ENCODE data around the gene ADCY1. TPM values are rescaled to one million over a fixed set of nuclear protein-coding genes. Genes with fewer than 3 reads are reported as not detected.

Gene ADCY1
- total RNA-seq, 8 experiments from 2014 or later = 0.56 to 22.4 (median 12.1) TPM

DNA sequence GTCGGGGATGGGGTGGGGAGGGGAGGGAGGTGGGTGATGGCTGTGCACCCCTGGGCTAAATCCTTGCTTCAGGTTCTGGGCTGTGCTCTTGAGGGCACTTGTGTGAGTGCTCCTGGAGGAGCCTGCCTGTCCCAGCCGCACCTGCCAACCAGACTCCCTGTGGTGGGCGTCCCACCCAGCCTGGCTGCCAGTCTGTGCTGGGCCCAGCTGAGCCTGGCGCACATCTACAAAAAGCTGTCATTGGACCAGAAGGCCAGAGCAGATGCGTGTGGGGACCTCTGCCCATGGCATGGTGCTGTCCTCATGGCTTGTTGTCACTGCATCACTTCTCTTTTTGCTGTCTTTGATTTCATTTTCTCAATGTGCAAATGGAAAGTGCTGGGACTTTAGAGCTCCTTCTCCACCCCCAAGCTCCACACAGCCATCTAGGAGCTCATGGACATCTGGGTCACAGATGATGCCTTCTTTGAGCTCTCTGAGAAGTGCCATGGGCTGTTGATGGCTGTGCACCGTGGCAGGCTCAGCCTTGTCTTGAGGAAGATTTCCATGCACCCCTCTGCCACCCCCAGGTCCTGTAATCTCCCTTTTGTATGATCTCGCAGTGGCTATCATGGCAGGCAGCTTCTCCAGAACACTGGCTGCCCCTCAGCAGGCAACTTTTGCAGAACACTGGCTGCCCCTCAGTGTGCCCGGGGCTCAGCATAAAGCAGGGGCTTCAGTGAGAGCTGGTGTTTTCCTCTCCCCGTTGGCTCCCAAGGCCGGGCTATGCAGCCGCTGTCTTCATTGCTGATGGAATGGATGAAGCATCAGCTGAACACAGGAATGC lies 83.9 kb downstream of the ADCY1 start:
- Histone ChIP-seq H3K4me3 (no peak overlapping the region), H3K4me1 (replicated peaks in 1 of 2) (no peaks in the 10 kb centered on the region), H3K27ac (no peak overlapping the region)
- ATAC-seq (replicated peaks in 6 of 8) = peak in 2 of 8 experiments; percentile 44 to 75
- 0 to 100% (median 84%) methylated on average over 1 to 3 of the region's 11 CpGs; no CpG with 5 or more reads in 4 of the 10 experiments for WGBS, 10 experiments
- in situ Hi-C loops (cut with MboI; ENCODE audit: low pct_unique_long_range_greater_than_20kb in 2 of 9, low sequenced_read_pairs in 9 of 9, unreplicated experiment in 9 of 9) = no loop called here

DNA sequence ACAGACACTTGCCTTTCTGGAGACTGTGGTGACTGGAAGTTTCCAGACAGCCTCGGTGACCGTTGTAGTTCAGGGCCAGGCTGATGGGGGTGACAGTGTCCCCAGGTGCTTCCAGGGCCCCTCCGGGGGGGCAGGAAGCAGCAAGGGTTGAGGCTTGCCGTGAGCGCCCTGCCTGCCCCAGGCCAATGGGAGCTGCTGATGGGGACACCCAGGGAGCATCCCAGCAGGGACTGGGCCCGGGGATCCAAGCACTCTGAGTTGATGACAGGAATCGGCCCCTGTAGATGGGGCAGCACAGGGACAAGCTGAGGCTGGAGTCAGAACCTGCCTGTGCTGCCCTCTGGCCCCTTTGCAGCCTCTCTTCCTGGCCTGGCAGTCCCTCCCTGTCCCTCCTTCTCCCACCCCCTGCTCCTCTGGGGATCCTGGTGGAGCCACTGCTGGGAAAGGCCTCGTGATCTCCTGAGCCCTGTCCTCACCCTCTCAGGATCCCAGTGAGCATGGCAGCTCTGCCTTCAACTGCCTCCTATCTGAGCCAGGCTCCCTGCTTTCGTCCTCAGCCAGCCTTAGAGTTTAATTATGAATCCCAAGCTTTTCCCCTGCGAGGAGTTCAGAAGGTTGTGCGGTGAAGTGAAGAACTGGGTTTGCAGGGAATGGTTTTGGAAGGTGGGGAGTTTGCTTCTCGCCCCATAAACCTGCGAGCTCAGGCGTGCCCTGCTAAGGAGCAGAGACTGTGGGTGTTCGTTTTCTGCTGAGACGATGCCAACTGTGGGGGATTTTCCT lies 84.7 kb downstream of the ADCY1 start:
- ATAC-seq (replicated peaks in 6 of 8) = no peak
- H3K4me3 ChIP-seq = no peak overlapping the region
- no peak overlapping the region for H3K27ac ChIP-seq
- H3K4me1 ChIP-seq (replicated peaks in 1 of 2) = peaks cover 0 to 1% of the 10 kb centered on the region in 2 donors
- in situ Hi-C loops (cut with MboI; ENCODE audit: low pct_unique_long_range_greater_than_20kb in 2 of 9, low sequenced_read_pairs in 9 of 9, unreplicated experiment in 9 of 9) = no loop called here
- WGBS, 10 experiments = 20 to 86% (median 75%) methylated on average over 1 to 8 of the region's 16 CpGs; no CpG with 5 or more reads in 4 of the 10 experiments

DNA sequence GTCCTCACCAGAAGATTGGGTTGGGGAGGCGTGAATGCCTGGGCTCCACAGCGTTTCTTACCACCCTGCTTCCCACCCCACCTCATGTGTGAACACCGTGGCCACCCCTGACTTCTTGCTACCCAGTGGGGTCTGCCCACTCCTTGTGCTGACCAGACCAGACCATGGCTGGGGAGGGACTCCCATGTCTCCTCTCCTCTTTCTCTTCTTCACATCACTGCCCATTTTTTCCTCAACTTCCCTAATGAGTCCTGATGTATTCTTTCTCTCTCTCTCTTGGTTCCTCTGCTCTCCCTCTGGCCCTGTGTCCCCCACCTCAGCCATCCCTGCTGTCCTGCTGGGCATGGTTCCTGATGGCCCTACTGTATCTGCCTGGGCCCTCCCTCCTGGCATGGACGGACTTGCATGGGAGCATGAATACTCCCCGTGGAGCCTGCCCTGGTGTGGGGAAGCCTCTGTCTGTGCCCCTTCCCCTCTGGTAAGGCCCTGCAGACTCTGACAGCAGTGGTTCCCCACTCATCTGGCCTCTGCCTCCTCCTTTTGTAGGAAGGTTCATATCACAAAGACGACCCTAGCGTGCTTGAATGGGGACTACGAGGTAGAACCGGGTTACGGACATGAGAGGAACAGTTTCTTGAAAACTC lies 85.5 kb downstream of the ADCY1 start:
- Histone ChIP-seq H3K4me1 (replicated peaks in 1 of 2) (peaks cover 2 to 3% of the 10 kb centered on the region in 2 donors), H3K4me3 (no peak overlapping the region), H3K27ac (no peak overlapping the region)
- WGBS, 10 experiments = 50 to 100% (median 87%) methylated on average over 2 to 5 of the region's 10 CpGs; no CpG with 5 or more reads in 5 of the 10 experiments
- no peak for ATAC-seq (replicated peaks in 6 of 8)
- in situ Hi-C loops (cut with MboI; ENCODE audit: low pct_unique_long_range_greater_than_20kb in 2 of 9, low sequenced_read_pairs in 9 of 9, unreplicated experiment in 9 of 9) = no loop called here

- 20 to 100% (median 87%) methylated on average over 1 to 4 of the region's 6 CpGs; no CpG with 5 or more reads in 6 of the 10 experiments for WGBS, 10 experiments
Observed at GRCh38 chr7:45660201-45660900, 86.2 kb downstream of the ADCY1 start.

GRCh38 chr7:45660901-45661211 lies 86.7 kb downstream of the ADCY1 start:
- in situ Hi-C loops (cut with MboI; ENCODE audit: low pct_unique_long_range_greater_than_20kb in 2 of 9, low sequenced_read_pairs in 9 of 9, unreplicated experiment in 9 of 9) = no loop called here

More at GRCh38 chr7:45660201-45660900, 86.2 kb downstream of the ADCY1 start:
- Histone ChIP-seq H3K4me3 (no peak overlapping the region), H3K27ac (no peak overlapping the region), H3K4me1 (replicated peaks in 1 of 2) (peaks cover 2 to 3% of the 10 kb centered on the region in 2 donors)
- in situ Hi-C loops (cut with MboI; ENCODE audit: low pct_unique_long_range_greater_than_20kb in 2 of 9, low sequenced_read_pairs in 9 of 9, unreplicated experiment in 9 of 9) = no loop called here
- no peak for ATAC-seq (replicated peaks in 6 of 8)

GRCh38 chr7:45661302-45661995 lies 87.3 kb downstream of the ADCY1 start:
- WGBS, 10 experiments = 45 to 100% (median 88%) methylated on average over 2 to 11 of the region's 16 CpGs; no CpG with 5 or more reads in 2 of the 10 experiments
- H3K27ac ChIP-seq = no peak overlapping the region
- no peak for ATAC-seq (replicated peaks in 6 of 8)
- in situ Hi-C loops (cut with MboI; ENCODE audit: low pct_unique_long_range_greater_than_20kb in 2 of 9, low sequenced_read_pairs in 9 of 9, unreplicated experiment in 9 of 9) = no loop called here
- H3K4me3 ChIP-seq = no peak overlapping the region
- H3K4me1 ChIP-seq (replicated peaks in 1 of 2) = peaks cover 2 to 3% of the 10 kb centered on the region in 2 donors

More at GRCh38 chr7:45660901-45661211, 86.7 kb downstream of the ADCY1 start:
- Histone ChIP-seq H3K27ac (no peak overlapping the region), H3K4me1 (replicated peaks in 1 of 2) (peaks cover 2 to 3% of the 10 kb centered on the region in 2 donors), H3K4me3 (no peak overlapping the region)
- 80 to 83% (median 83%) methylated on average over 1 of the region's 1 CpG; no CpG with 5 or more reads in 7 of the 10 experiments for WGBS, 10 experiments
- no peak for ATAC-seq (replicated peaks in 6 of 8)

DNA sequence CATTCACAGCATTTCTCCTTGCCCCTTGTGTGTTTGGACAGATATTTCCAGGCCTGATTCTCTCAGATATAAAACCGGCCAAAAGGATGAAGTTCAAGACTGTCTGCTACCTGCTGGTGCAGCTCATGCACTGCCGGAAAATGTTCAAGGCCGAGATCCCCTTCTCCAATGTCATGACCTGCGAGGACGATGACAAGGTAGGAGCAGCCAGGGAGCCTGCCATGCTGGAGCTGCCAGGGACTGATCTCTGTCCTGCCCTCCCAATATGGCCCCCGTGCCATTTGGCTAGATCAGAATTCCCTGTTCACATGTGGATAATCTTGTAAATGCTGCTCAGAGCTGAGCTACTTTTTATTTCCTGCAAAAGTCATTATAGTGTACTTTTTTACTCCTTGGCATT lies 87.8 kb downstream of the ADCY1 start:
- ATAC-seq (replicated peaks in 6 of 8) = no peak
- no peak overlapping the region for H3K27ac ChIP-seq
- 40 to 100% (median 88%) methylated on average over 1 to 4 of the region's 6 CpGs; no CpG with 5 or more reads in 4 of the 10 experiments for WGBS, 10 experiments
- H3K4me3 ChIP-seq = no peak overlapping the region
- in situ Hi-C loops (cut with MboI; ENCODE audit: low pct_unique_long_range_greater_than_20kb in 2 of 9, low sequenced_read_pairs in 9 of 9, unreplicated experiment in 9 of 9) = no loop called here
- peaks cover 2 to 3% of the 10 kb centered on the region in 2 donors for H3K4me1 ChIP-seq (replicated peaks in 1 of 2)

GRCh38 chr7:45662540-45663166 lies 88.5 kb downstream of the ADCY1 start:
- ATAC-seq (replicated peaks in 6 of 8) = no peak
- peaks cover 2 to 3% of the 10 kb centered on the region in 2 donors for H3K4me1 ChIP-seq (replicated peaks in 1 of 2)
- WGBS, 10 experiments = 50 to 100% (median 95%) methylated on average over 1 to 4 of the region's 15 CpGs; no CpG with 5 or more reads in 6 of the 10 experiments
- no peak overlapping the region for H3K4me3 ChIP-seq
- no peak overlapping the region for H3K27ac ChIP-seq
- in situ Hi-C loops (cut with MboI; ENCODE audit: low pct_unique_long_range_greater_than_20kb in 2 of 9, low sequenced_read_pairs in 9 of 9, unreplicated experiment in 9 of 9) = no loop called here

- no peak overlapping the region for H3K27ac ChIP-seq
- 46 to 100% (median 91%) methylated on average over 1 to 14 of the region's 20 CpGs for WGBS, 10 experiments
- in situ Hi-C loops (cut with MboI; ENCODE audit: low pct_unique_long_range_greater_than_20kb in 2 of 9, low sequenced_read_pairs in 9 of 9, unreplicated experiment in 9 of 9) = no loop called here
- peak in 3 of 8 experiments; percentile 54 to 70 (median 68) for ATAC-seq (replicated peaks in 6 of 8)
- H3K4me1 ChIP-seq (replicated peaks in 1 of 2) = peaks cover 2 to 3% of the 10 kb centered on the region in 2 donors
- no peak overlapping the region for H3K4me3 ChIP-seq
Observed at GRCh38 chr7:45663167-45663921, 89.2 kb downstream of the ADCY1 start.

GRCh38 chr7:45663965-45664633 lies 89.9 kb downstream of the ADCY1 start:
- in situ Hi-C loops (cut with MboI; ENCODE audit: low pct_unique_long_range_greater_than_20kb in 2 of 9, low sequenced_read_pairs in 9 of 9, unreplicated experiment in 9 of 9) = no loop called here
- ATAC-seq (replicated peaks in 6 of 8) = peak in 1 of 8 experiments; percentile 43
- 40 to 100% (median 64%) methylated on average over 1 to 4 of the region's 9 CpGs; no CpG with 5 or more reads in 3 of the 10 experiments for WGBS, 10 experiments
- peaks cover 2 to 3% of the 10 kb centered on the region in 2 donors for H3K4me1 ChIP-seq (replicated peaks in 1 of 2)
- H3K4me3 ChIP-seq = no peak overlapping the region
- peak overlapping the region in 1 of 2 donors; percentile 44 for H3K27ac ChIP-seq

GRCh38 chr7:45665172-45665571 lies 91.0 kb downstream of the ADCY1 start:
- no peak for ATAC-seq (replicated peaks in 6 of 8)
- Histone ChIP-seq H3K27ac (no peak overlapping the region), H3K4me1 (replicated peaks in 1 of 2) (peaks cover 2 to 3% of the 10 kb centered on the region in 2 donors), H3K4me3 (no peak overlapping the region)
- in situ Hi-C loops (cut with MboI; ENCODE audit: low pct_unique_long_range_greater_than_20kb in 2 of 9, low sequenced_read_pairs in 9 of 9, unreplicated experiment in 9 of 9) = no loop called here
- WGBS, 10 experiments = 33 to 100% (median 90%) methylated on average over 1 to 7 of the region's 7 CpGs; no CpG with 5 or more reads in 1 of the 10 experiments

Measured in motor neuron (in vitro differentiated cells).